ENCODE results near the gene CHMP2B. TPM values are rescaled to one million over a fixed set of nuclear protein-coding genes. Genes with fewer than 3 reads are reported as not detected.
A peak's percentile ranks its signal among the peaks of the same experiment; 100 is the strongest.

The CHMP2B gene
- total and polyA plus RNA-seq, 5 donors from 2014 or later: 35.4 to 66.9 (median 48.4) TPM

- H3K27me3 ChIP-seq (ENCODE audit: control insufficient read depth, insufficient read depth, low read length): no peaks in the 10 kb centered on the region
- Mint-ChIP-seq H3K4me3 (no peak overlapping the region), H3K9me3 (no peaks in the 10 kb centered on the region), H3K27me3 (peaks cover 4% of the 10 kb centered on the region), H3K27ac (no peak overlapping the region), H3K36me3 (peaks cover under 1% of the 10 kb centered on the region), H3K4me1 (peaks cover 0 to 4% (median 2%) of the 10 kb centered on the region in 4 donors)
- no peak for ATAC-seq (ENCODE audit: low read depth in 2 of 2)
- no peaks in the 10 kb centered on the region for H3K4me1 ChIP-seq (ENCODE audit: control insufficient read depth, insufficient read depth, low read length, poor library complexity, severe bottlenecking)
- H3K9me3 ChIP-seq (ENCODE audit: control insufficient read depth in 2 of 2, low read length in 2 of 2): no peaks in the 10 kb centered on the region
- no peaks in the 10 kb centered on the region for H3K36me3 ChIP-seq (ENCODE audit: control insufficient read depth, insufficient read depth, low read length)
- H3K4me3 ChIP-seq (ENCODE audit: low read depth, low read length): no peak overlapping the region
- H3K27ac ChIP-seq (ENCODE audit: insufficient read depth, low read length, poor library complexity, severe bottlenecking): no peak overlapping the region
- no peak for DNase-seq
These were observed 34.8 kb downstream of the CHMP2B start for GRCh38 chr3:87261925-87262324.

GRCh38 chr3:87267953-87268645, 41.0 kb downstream of the CHMP2B start:
- H3K9me3 ChIP-seq (ENCODE audit: control insufficient read depth in 2 of 2, low read length in 2 of 2): no peaks in the 10 kb centered on the region
- DNase-seq: peak in 1 of 3 donors; percentile 67
- H3K36me3 ChIP-seq (ENCODE audit: control insufficient read depth, insufficient read depth, low read length): no peaks in the 10 kb centered on the region
- H3K27me3 Mint-ChIP-seq: peaks cover 4% of the 10 kb centered on the region
- no peak for ATAC-seq (ENCODE audit: low read depth in 2 of 2)
- H3K27me3 ChIP-seq (ENCODE audit: control insufficient read depth, insufficient read depth, low read length): no peaks in the 10 kb centered on the region
- no peaks in the 10 kb centered on the region for H3K9me3 Mint-ChIP-seq
- peaks cover 12 to 29% (median 20%) of the 10 kb centered on the region in 4 donors for H3K4me1 Mint-ChIP-seq
- peak overlapping the region in 2 of 3 donors; percentile 11 to 13 for H3K27ac Mint-ChIP-seq
- H3K4me3 Mint-ChIP-seq: no peak overlapping the region
- H3K36me3 Mint-ChIP-seq: no peaks in the 10 kb centered on the region
- no peaks in the 10 kb centered on the region for H3K4me1 ChIP-seq (ENCODE audit: control insufficient read depth, insufficient read depth, low read length, poor library complexity, severe bottlenecking)
- H3K27ac ChIP-seq (ENCODE audit: insufficient read depth, low read length, poor library complexity, severe bottlenecking): no peak overlapping the region
- H3K4me3 ChIP-seq (ENCODE audit: low read depth, low read length): no peak overlapping the region

GRCh38 chr3:87268646-87269211, 41.6 kb downstream of the CHMP2B start:
- Histone ChIP-seq H3K27me3 (ENCODE audit: control insufficient read depth, insufficient read depth, low read length) (no peaks in the 10 kb centered on the region), H3K36me3 (ENCODE audit: control insufficient read depth, insufficient read depth, low read length) (no peaks in the 10 kb centered on the region), H3K4me3 (ENCODE audit: low read depth, low read length) (no peak overlapping the region), H3K9me3 (ENCODE audit: control insufficient read depth in 2 of 2, low read length in 2 of 2) (no peaks in the 10 kb centered on the region), H3K4me1 (ENCODE audit: control insufficient read depth, insufficient read depth, low read length, poor library complexity, severe bottlenecking) (no peaks in the 10 kb centered on the region), H3K27ac (ENCODE audit: insufficient read depth, low read length, poor library complexity, severe bottlenecking) (no peak overlapping the region)
- no peaks in the 10 kb centered on the region for H3K36me3 Mint-ChIP-seq
- peaks cover 4% of the 10 kb centered on the region for H3K27me3 Mint-ChIP-seq
- H3K27ac Mint-ChIP-seq: peak overlapping the region; percentile 1 to 13 (median 11)
- ATAC-seq (ENCODE audit: low read depth in 2 of 2) (no peak), DNase-seq (no peak)
- peaks cover 12 to 29% (median 20%) of the 10 kb centered on the region in 4 donors for H3K4me1 Mint-ChIP-seq
- H3K4me3 Mint-ChIP-seq: no peak overlapping the region
- H3K9me3 Mint-ChIP-seq: no peaks in the 10 kb centered on the region

- Mint-ChIP-seq H3K27me3 (no peaks in the 10 kb centered on the region), H3K4me3 (no peak overlapping the region), H3K36me3 (no peaks in the 10 kb centered on the region), H3K27ac (peak overlapping the region in 1 of 3 donors; percentile 3), H3K4me1 (peaks cover 12 to 29% (median 18%) of the 10 kb centered on the region in 4 donors), H3K9me3 (no peaks in the 10 kb centered on the region)
- no peak overlapping the region for H3K27ac ChIP-seq (ENCODE audit: insufficient read depth, low read length, poor library complexity, severe bottlenecking)
- DNase-seq: peak in 1 of 3 donors; percentile 8
- no peaks in the 10 kb centered on the region for H3K4me1 ChIP-seq (ENCODE audit: control insufficient read depth, insufficient read depth, low read length, poor library complexity, severe bottlenecking)
- ATAC-seq (ENCODE audit: low read depth in 2 of 2): no peak
- no peaks in the 10 kb centered on the region for H3K9me3 ChIP-seq (ENCODE audit: control insufficient read depth in 2 of 2, low read length in 2 of 2)
- no peaks in the 10 kb centered on the region for H3K36me3 ChIP-seq (ENCODE audit: control insufficient read depth, insufficient read depth, low read length)
- no peak overlapping the region for H3K4me3 ChIP-seq (ENCODE audit: low read depth, low read length)
- no peaks in the 10 kb centered on the region for H3K27me3 ChIP-seq (ENCODE audit: control insufficient read depth, insufficient read depth, low read length)
These were observed 42.6 kb downstream of the CHMP2B start for GRCh38 chr3:87269723-87270122.

GRCh38 chr3:87270908-87271700, 44.0 kb downstream of the CHMP2B start:
- no peaks in the 10 kb centered on the region for H3K27me3 Mint-ChIP-seq
- H3K9me3 ChIP-seq (ENCODE audit: control insufficient read depth in 2 of 2, low read length in 2 of 2): no peaks in the 10 kb centered on the region
- peaks cover 12 to 29% (median 18%) of the 10 kb centered on the region in 4 donors for H3K4me1 Mint-ChIP-seq
- H3K27me3 ChIP-seq (ENCODE audit: control insufficient read depth, insufficient read depth, low read length): no peaks in the 10 kb centered on the region
- peak in 1 of 3 donors; percentile 55 for DNase-seq
- no peak overlapping the region for H3K27ac ChIP-seq (ENCODE audit: insufficient read depth, low read length, poor library complexity, severe bottlenecking)
- H3K4me3 Mint-ChIP-seq: no peak overlapping the region
- H3K36me3 Mint-ChIP-seq: no peaks in the 10 kb centered on the region
- H3K4me1 ChIP-seq (ENCODE audit: control insufficient read depth, insufficient read depth, low read length, poor library complexity, severe bottlenecking): no peaks in the 10 kb centered on the region
- no peak overlapping the region for H3K27ac Mint-ChIP-seq
- ATAC-seq (ENCODE audit: low read depth in 2 of 2): peak; percentile 23 to 24
- no peak overlapping the region for H3K4me3 ChIP-seq (ENCODE audit: low read depth, low read length)
- H3K36me3 ChIP-seq (ENCODE audit: control insufficient read depth, insufficient read depth, low read length): no peaks in the 10 kb centered on the region
- H3K9me3 Mint-ChIP-seq: no peaks in the 10 kb centered on the region

- Histone ChIP-seq H3K4me1 (ENCODE audit: control insufficient read depth, insufficient read depth, low read length, poor library complexity, severe bottlenecking) (no peaks in the 10 kb centered on the region), H3K27me3 (ENCODE audit: control insufficient read depth, insufficient read depth, low read length) (no peaks in the 10 kb centered on the region), H3K27ac (ENCODE audit: insufficient read depth, low read length, poor library complexity, severe bottlenecking) (no peak overlapping the region), H3K36me3 (ENCODE audit: control insufficient read depth, insufficient read depth, low read length) (no peaks in the 10 kb centered on the region), H3K9me3 (ENCODE audit: control insufficient read depth in 2 of 2, low read length in 2 of 2) (no peaks in the 10 kb centered on the region), H3K4me3 (ENCODE audit: low read depth, low read length) (no peak overlapping the region)
- ATAC-seq (ENCODE audit: low read depth in 2 of 2) (no peak), DNase-seq (peak in 1 of 3 donors; percentile 24)
- Mint-ChIP-seq H3K9me3 (no peaks in the 10 kb centered on the region), H3K4me1 (peaks cover 8 to 25% (median 18%) of the 10 kb centered on the region in 4 donors), H3K27ac (no peak overlapping the region), H3K4me3 (no peak overlapping the region), H3K36me3 (no peaks in the 10 kb centered on the region), H3K27me3 (no peaks in the 10 kb centered on the region)
These were observed 45.7 kb downstream of the CHMP2B start for GRCh38 chr3:87272718-87273341.

- Mint-ChIP-seq H3K4me3 (no peak within 1 kb of the TSS), H3K27ac (no peak within 1 kb of the TSS), H3K27me3 (no peaks in the 10 kb centered on the region), H3K4me1 (peaks cover 0 to 1% (median under 1%) of the 10 kb centered on the region in 4 donors), H3K36me3 (no peaks in the 10 kb centered on the region), H3K9me3 (peaks cover 0 to 2% (median 0%) of the 10 kb centered on the region in 7 donors)
- Histone ChIP-seq H3K9me3 (ENCODE audit: control insufficient read depth in 2 of 2, low read length in 2 of 2) (no peaks in the 10 kb centered on the region), H3K27me3 (ENCODE audit: control insufficient read depth, insufficient read depth, low read length) (no peaks in the 10 kb centered on the region), H3K4me3 (ENCODE audit: low read depth, low read length) (no peak within 1 kb of the TSS), H3K4me1 (ENCODE audit: control insufficient read depth, insufficient read depth, low read length, poor library complexity, severe bottlenecking) (no peaks in the 10 kb centered on the region), H3K27ac (ENCODE audit: insufficient read depth, low read length, poor library complexity, severe bottlenecking) (no peak within 1 kb of the TSS), H3K36me3 (ENCODE audit: control insufficient read depth, insufficient read depth, low read length) (no peaks in the 10 kb centered on the region)
- DNase-seq (no peak), ATAC-seq (ENCODE audit: low read depth in 2 of 2) (no peak)
These were observed 49.4 kb downstream of the CHMP2B start, which contains the start of gene POU1F1 for GRCh38 chr3:87276484-87276883. Gene POU1F1 (minus strand): TSS chr3:87276584. CDS start chr3:87276462, 122 bp downstream.
